Retina (tissue), 1 donor: ENCODE data around the gene HDAC3.
A peak's percentile ranks its signal among the peaks of the same experiment; 100 is the strongest.
"Not testable (repeated sequence)": the region's sequence is repeated elsewhere in the genome, so short reads cannot be mapped to it uniquely, and the experiment has no call there.

ENCODE experiments used
- DNase-seq: peaks from one replicate; pipeline ENCODE4 v3.0.0-alpha.2; 2016

The HDAC3 gene

GRCh38 chr5:141633871-141634561, 2.6 kb downstream of the HDAC3 start:
- DNase-seq = no peak

DNA sequence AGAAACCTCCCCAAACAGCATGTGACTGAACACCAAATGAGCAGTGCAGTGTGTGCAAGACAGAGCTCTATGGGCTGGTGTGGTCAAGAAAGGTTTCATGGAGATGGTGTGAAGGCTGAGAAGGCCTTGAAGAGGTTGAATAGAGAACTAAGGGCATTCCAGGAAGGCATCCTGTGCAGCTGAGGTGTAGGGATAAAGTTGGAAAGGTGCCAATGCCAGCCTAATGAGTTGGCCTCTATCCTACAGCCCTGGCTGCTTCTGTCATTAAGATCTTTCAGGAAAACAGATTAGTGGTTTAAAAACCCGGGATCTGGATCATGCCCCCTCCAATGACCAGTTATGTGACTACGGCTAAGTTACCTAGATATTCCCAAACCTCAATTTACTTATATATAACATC, 4.0 kb downstream of the HDAC3 start:
- DNase-seq = no peak

DNA sequence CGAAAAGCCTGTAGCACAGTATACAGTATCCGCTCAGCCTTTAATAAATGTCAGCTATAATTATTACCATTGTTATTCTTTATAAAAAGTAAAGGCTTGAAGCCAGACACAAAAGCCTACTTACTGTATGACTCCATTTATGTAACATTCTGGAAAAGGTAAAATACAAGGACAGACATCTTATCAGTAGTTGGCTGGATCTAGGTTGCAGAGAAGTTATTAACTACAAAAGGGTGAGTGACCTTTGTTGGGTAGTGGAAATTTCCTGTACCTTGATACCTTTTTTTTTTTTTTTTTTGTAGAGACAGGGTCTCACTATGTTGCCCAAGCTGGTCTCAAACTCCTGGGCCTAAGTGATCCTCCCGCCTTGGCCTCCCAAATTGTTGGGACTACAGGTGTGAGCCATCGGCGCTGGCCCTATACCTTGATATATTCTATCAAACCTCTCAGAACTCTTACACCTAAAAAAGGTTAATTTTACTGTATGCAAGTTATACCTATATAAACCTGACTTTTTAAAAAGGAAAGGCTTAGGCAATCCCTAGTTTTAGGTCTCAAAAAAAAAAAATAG, 6.0 kb downstream of the HDAC3 start:
- DNase-seq = no peak

DNA sequence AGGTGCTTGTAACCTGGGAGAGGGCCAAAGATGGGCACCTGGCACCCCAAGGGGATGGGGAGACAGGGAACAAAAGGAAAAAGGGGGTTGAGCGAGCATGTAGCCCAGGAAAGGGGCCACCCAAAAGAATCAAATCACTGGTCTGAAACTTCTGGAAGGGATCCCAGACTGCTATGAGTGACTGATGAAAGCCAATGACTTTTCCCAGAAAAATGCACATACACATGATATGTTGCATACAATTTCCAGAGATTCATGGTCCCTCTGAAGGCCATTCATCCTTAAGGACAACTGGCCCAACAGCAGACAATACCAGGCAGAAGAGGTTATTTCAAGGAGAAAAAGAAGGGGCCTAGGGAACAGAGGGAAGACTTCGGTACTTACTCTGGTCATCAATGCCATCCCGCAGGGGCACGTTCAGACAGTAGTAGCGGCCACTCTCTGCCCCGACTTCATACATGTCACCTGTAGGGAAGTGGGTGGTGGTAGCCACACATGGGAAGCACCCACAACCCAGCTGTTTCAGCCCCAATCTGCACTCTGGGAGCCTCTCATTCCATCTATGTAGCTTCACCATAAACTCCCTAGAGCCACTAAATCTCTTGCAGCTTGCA, 8.4 kb downstream of the HDAC3 start:
- no peak for DNase-seq

- no peak for DNase-seq
Measured at GRCh38 chr5:141623611-141624010, 13.0 kb downstream of the HDAC3 start.

- DNase-seq = no peak
Measured at GRCh38 chr5:141623186-141623585, 13.5 kb downstream of the HDAC3 start.

- DNase-seq = peak; percentile 96
Measured at GRCh38 chr5:141618804-141619554, 17.7 kb downstream of the HDAC3 start, which contains the start of gene DIAPH1. Gene DIAPH1, minus strand, starts transcription at chr5:141619000. Its CDS starts 86 bp downstream, at chr5:141618914.

DNA sequence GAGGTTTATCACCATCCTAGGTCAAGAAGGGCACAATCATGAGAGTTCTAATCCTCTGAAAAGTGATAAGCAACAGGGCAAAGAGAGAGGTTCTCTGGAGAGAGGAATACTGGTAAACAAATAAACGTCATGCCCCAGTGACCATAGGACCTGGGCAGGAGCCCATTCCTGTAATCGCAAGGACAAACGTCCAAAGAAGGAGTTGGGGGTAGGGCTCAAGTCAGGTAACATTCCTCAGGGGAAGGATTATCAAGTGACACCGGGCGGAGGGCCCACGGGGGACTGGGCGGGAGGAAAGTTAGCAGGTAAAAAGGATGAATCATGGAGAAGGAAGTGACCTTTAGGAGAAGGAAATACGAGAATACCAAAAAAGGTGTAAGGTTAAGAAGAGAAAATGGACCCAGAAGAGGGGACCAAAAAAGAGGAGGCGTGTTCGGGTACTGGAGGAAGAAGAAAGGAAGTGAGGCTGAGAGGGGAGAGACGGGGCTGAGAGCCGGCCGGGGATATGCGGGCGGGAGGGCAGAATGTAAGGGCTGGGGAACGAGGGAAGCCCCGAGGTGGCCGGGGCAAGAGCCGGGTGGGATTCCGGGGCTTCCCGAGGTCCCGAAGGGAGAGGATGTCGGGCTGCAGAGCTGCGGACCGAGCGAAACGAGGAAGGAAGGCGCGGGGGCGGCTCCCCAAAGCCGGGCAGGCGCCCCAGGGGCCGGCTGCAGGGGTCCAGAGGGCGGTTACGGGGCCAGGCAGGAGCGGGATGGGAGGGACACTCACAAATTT, 18.4 kb downstream of the HDAC3 start:
- no peak for DNase-seq

- peak; percentile 22 for DNase-seq
Measured at GRCh38 chr5:141617682-141618029, 19.0 kb downstream of the HDAC3 start.

DNA sequence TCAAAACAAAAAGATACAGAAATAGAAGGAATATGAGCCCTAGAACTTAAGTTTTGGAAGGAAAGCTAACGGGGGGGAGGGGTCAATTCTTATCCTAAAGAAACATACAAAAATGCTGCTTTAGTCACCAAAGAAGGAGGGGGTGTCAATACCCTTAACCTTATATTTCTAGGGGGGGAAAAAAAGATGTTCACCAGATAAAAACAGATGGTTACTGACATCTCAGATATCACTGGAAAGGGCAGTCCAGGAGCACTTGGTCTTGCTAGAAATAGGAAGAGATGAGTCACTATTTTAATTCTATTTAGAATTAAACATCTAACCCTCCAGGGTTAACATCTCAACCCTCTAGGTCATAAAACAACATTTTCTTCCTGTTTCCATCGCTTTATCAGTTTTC, 19.5 kb downstream of the HDAC3 start:
- DNase-seq = no peak

DNA sequence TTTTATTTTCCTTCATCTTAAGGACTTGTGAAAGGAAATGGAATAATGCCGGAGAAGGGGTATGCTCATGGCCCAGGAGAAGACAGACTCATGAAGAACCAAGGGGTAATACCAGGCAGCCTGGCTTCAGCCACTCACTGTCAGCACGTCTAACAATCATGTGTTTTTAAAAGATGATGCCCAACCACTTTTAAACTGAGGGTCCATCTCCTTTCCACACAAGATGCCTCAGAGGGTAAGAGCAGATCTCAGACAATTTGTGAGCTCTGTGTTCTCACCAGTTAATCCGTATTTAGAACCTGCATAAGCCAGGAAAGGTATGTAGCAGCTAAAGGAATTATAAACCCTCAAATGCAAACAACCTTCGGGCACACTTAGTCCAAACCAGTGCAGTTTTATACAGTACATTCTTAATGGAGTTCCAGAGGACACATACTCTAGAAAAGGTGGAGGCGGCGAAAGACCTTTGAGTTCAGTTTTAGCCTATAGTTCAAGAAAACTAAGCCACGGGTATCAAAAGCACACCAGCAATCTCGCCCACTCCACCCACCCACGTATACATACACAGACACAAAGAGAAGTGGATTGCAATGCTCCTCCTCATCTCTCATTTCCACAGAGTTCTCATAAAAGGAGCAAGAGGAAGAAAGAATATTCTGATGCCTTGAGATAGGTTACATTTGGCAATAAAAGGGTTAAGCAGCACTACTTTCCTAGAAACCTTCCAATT, 20.5 kb downstream of the HDAC3 start:
- no peak for DNase-seq

DNA sequence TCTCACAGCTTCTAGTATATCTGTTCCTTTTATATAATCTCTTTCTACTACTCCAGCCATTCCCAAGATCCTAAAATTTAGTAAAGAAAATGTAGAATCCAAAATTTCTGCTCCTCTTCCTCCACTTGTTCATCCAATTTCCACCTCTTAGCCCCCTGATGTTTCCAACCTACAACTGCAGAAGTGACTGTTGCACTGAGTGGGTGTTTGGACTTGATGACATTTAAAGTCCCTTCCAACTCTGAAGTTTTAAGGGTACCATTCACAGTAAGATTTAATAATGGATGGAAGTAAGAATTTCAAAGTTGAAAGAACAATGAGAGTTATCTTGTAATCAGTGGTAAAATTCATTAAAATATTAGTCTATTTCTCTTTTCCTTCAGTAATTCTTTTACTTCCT, 23.3 kb downstream of the HDAC3 start:
- no peak for DNase-seq

- DNase-seq = no peak
Measured at GRCh38 chr5:141611289-141611688, 25.4 kb downstream of the HDAC3 start.

GRCh38 chr5:141609921-141610320, 26.7 kb downstream of the HDAC3 start:
- DNase-seq = not testable (repeated sequence)

DNA sequence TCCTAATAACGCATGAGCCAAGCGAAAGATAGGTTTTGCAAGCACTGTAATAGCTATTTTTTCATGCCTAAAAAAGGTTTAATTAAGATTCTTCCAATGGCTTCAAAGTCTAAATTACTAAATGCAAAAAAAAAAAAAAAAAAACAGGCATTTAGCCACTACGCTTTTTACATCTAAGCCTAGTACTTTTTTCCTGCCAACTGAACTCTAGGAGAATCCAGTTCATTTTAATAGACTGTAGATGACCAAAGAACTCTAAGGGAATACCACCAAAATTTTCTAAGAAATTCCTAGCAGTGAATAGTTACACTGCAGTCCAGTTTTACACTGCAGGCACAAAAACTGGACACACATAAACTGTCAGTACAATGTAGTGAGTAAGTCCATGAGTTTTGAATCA, 27.6 kb downstream of the HDAC3 start:
- DNase-seq = no peak

DNA sequence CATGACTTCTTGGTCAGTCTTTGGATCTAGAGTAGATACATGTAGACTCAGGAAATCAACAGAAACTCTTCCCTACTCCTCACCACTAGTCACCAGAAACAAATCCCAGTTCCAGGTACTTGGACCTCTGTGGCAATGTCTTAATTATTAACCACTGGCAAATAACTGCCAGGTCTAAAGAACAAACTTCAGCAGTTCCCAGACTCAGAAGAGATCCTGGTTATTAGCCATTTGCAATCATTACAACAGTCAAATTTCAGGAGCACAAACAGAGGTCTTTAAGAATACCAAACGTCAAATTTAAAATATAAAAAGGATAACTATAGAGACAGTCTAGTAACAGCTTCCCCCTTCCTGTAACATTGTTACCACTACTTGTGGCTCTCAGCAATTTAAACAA, 28.1 kb downstream of the HDAC3 start:
- no peak for DNase-seq

DNA sequence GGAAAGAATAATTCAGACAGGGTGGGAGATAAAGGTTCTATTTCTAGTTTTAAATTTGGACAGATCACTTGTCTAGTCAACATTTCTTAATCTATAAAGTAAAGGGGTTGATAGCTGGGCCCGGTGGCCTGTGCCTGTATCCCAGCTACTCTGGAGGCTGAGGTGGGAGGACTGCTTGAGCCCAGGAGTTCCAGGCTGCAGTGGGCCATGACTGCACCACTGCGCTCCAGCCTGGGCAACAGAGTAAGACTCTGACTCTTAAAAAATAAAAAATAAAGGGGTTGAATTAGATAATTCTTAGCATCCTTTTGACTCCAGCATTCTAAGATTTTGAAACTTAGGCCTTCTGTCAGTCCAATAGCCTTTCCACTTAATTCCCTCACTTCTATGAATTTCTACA, 28.6 kb downstream of the HDAC3 start:
- no peak for DNase-seq

DNA sequence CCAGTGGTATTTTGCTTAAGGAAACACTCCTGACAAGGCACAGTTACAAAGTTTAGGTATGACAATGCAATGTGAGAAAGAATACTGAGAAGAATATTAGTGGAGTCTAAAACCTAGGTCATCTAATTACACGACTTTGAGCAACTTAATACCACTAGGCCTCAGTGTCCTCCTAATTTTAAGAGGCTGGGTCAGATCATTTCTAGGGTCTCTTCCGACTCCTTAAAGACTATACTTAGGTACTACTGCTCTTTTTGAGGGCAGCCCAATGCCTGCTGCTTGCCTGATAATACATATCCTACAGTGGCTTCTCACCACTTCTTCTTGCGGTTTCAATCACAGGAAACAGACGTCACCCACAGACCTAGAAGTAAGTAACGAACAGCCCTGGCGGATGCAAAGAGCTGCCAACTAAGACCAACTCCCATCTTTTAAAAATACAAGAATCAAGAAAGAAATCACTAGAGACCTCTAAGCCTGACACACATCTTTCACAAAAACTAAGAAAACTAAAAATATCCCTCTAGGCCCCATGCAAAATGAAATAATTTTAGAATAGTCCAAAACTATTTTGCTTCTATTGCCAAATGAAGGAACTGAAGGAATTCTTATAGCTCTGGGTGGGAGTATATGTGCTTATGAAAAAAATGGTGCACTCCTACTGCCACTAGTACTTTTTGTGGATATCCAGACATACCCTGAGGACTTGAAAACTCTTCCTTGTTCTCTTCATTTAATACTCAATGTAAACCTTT, 30.9 kb downstream of the HDAC3 start:
- no peak for DNase-seq

GRCh38 chr5:141603923-141604717, 32.5 kb downstream of the HDAC3 start:
- no peak for DNase-seq

DNA sequence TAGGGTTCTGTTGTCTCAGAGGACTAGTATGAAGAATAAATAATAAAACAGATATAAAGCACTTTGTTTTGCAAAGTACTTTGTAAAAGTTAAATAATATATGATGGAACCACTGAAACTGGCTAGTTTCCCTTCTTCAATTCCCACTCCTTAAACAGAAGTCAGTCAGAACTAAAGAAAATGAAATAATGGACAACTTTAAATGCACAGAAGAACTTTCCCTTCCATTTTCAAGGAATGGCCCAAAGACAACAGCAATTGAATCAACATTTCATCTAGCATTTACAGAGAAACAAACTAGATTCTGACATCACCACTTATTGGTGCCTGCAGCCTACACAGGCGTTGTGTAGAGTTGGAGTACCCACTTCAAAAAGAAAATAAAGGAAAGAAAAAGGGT, 34.0 kb downstream of the HDAC3 start:
- no peak for DNase-seq
